Activated naive CD4-positive, alpha-beta T cell treated with anti-CD3 and anti-CD28 coated beads for 36 hours (primary cell): ENCODE results near the gene CDKN1B. TPM values are rescaled to one million over a fixed set of nuclear protein-coding genes. Genes with fewer than 3 reads are reported as not detected.
"Not testable (repeated sequence)": the region's sequence is repeated elsewhere in the genome, so short reads cannot be mapped to it uniquely, and the experiment has no call there.

Experiments used
- CTCF ChIA-PET: fragments of 350-600 bp; sonication (Branson Sonifier 250); formaldehyde crosslinking; loops from one replicate; lab custom pipeline; 2021; ENCODE audit warnings: antibody characterized with exemption; lab: Charles Lee
- DNase-seq: peaks from one replicate; pipeline ENCODE4 v3.0.0-alpha.2; 2020
- H3K27ac Mint-ChIP-seq: one replicate; pipeline ENCODE4 v1.8.0; 2021; ENCODE audit warnings: mild to moderate bottlenecking, mixed read lengths
- H3K27me3 Mint-ChIP-seq: one replicate; pipeline ENCODE4 v1.8.0; 2021; ENCODE audit warnings: low read depth, mixed read lengths
- H3K36me3 Mint-ChIP-seq: one replicate; pipeline ENCODE4 v1.8.0; 2021; ENCODE audit warnings: low read depth, mixed read lengths
- H3K4me1 Mint-ChIP-seq: one replicate; pipeline ENCODE4 v1.8.0; 2021; ENCODE audit warnings: low read depth, mixed read lengths
- H3K4me3 Mint-ChIP-seq: one replicate; pipeline ENCODE4 v1.8.0; 2021; ENCODE audit warnings: mild to moderate bottlenecking, moderate library complexity, mixed read lengths
- H3K9me3 Mint-ChIP-seq: one replicate; pipeline ENCODE4 v1.8.0; 2021; ENCODE audit warnings: mixed read lengths
- intact Hi-C: fragments of 100-400 bp; cut with micrococcal nuclease; formaldehyde crosslinking; loops from one replicate; pipeline ENCODE4 v1.15.1; 2023
- total RNA-seq, 2 experiments: library from RNA; stranded (reverse); gene quantifications; one replicate each; pipeline ENCODE4 v1.2.3, GENCODE V29; 2021

The CDKN1B gene
- total RNA-seq, 2 experiments from 2014 or later, result 35.9 to 39.1 TPM

DNA sequence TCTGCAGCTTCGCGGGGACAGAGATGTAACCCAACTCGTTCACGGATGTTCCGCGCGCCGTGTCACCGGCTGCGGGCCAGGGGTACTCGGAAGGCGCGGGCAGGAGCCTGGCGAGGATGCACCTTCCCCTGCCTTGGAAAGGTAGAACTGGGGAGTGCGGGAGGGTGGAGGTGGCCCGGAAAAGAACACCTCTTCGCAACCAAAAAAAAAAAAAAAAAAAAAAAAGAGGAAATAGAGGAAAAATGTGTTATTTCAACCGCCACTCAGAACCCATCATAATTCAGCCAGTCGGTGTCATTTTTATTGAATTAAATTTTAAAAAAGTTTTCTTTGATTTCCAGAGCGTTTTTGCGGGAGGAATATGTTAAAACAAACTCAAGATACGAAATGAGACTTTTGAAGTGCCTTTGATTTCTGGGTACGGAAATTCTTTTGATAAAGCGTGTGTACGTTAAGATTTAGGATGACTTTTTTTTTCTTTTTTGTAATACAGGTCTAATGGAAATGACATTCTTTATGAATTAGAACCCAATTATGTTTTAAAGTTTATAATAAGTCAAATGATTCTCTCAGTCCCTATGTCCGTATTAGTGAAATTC is 8.9 kb downstream of the CDKN1B start:
- no peaks in the 10 kb centered on the region for H3K9me3 Mint-ChIP-seq
- no peaks in the 10 kb centered on the region for H3K27me3 Mint-ChIP-seq
- H3K36me3 Mint-ChIP-seq, result peaks cover 37% of the 10 kb centered on the region
- no peak for DNase-seq
- intact Hi-C loops, result loop anchor here (1.0 to 2.0 kb wide), 14 partner anchors 9 to 1077 kb away; partner anchors contain the start of genes BORCS5, CDKN1B, DDX47 and EMP1
- H3K4me3 Mint-ChIP-seq, result peak overlapping the region; percentile 85
- H3K4me1 Mint-ChIP-seq, result peaks cover 43% of the 10 kb centered on the region
- H3K27ac Mint-ChIP-seq, result peak overlapping the region; percentile 98
- CTCF ChIA-PET, result interaction anchor here (0.6 to 2.6 kb wide), 3 partner anchors 11 to 727 kb away, joined by 3 to 31 read pairs (median 9); no protein-coding TSS in a partner anchor

DNA sequence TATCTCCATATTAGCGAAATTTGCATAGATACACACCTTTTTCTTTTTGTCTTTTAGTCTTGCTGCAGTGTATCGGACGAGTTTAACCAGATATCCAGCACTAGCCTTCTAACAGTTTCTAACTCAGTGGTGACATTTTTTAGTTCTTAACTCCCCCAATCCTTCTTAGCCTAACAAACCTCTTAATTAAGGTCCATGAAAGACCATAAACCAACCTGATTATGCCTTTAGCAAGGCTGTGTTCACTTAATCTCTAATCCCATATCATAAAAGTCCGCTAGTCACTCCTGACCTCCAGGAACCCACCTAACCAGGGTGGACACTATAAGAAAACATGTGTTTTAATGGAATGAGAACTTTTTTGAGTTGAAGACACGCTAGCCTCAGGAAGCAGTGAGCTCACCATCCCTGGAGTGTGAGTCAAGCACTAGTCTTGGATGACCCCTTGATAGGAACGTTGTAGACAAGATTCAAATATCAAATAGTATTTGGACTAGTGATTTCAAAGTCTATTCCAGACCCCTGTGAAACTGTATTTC is 9.5 kb downstream of the CDKN1B start:
- Mint-ChIP-seq H3K9me3 (no peaks in the 10 kb centered on the region), H3K27ac (peak overlapping the region; percentile 98), H3K4me1 (peaks cover 38% of the 10 kb centered on the region), H3K27me3 (no peaks in the 10 kb centered on the region), H3K36me3 (peaks cover 31% of the 10 kb centered on the region), H3K4me3 (peak overlapping the region; percentile 85)
- CTCF ChIA-PET, result interaction anchor here (0.6 to 2.6 kb wide), 4 partner anchors 10 to 1041 kb away, joined by 3 to 31 read pairs (median 6); no protein-coding TSS in a partner anchor
- DNase-seq, result no peak
- intact Hi-C loops, result loop anchor here (1.0 kb wide), 1 partner anchor 11 kb away; no protein-coding TSS in a partner anchor

DNA sequence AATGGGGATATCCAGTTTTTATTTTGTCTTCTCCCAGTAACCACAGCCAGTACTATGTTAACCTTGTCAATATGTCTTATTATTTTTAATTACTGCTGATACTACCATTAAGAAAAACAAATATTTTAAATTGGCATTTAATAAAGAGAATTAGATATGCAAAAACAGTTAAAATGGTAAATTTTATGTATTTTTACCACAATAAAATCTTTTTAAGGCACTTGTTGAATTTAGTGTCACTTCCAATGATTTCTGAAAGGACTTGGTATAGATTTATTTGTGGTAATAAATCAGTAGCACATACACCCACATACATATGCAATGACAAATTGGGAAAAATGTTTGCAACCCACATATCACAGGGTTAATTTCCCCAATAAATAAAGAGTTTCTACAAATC is 14.0 kb downstream of the CDKN1B start:
- CTCF ChIA-PET, result no interaction called here
- H3K27ac Mint-ChIP-seq, result no peak overlapping the region
- intact Hi-C loops, result no loop called here
- no peaks in the 10 kb centered on the region for H3K27me3 Mint-ChIP-seq
- no peak for DNase-seq
- no peak overlapping the region for H3K4me3 Mint-ChIP-seq
- peaks cover 37% of the 10 kb centered on the region for H3K4me1 Mint-ChIP-seq
- no peaks in the 10 kb centered on the region for H3K9me3 Mint-ChIP-seq
- H3K36me3 Mint-ChIP-seq, result peaks cover 19% of the 10 kb centered on the region

DNA sequence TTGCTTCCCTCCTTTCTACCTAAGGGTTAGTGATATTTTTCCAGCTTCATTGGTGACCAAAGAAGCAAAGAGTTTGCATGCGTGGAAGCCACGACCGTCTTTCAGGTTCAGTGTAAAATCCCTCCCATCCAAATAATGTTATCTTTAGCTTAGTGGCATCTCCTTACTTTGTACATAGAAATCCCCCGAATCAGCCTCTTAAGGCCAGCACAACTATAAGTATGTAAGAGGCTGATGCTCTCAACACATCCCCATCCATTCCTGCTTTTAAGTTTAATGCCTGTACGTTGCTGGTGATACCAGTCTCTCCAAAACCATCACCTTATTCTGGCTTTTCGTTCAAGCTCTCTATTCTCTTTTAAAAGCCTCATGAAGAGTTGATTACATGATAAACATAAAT is 14.6 kb downstream of the CDKN1B start:
- CTCF ChIA-PET, result interaction anchor here (0.6 kb wide), 2 partner anchors 11 to 130 kb away, joined by 3 to 5 read pairs; no protein-coding TSS in a partner anchor
- no peak overlapping the region for H3K27ac Mint-ChIP-seq

DNA sequence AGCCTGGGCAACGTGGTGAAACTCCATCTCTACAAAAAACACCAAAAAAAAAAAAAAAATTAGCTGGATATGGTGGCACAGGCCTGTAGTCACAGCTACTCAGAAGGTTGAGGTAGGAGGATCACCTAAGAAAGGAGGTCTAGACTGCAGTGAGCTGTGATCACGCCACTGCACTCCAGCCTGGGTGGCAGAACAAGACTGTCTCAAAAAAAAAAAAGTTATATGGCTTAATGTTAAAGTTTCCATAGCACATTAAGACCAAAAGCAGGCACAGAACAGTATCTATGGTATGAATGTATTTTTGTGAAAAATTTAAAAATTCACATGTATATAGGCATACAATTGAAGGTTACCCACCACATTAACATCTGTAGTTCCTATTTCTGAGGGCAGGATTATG is 15.9 kb downstream of the CDKN1B start:
- peaks cover 40% of the 10 kb centered on the region for H3K4me1 Mint-ChIP-seq
- CTCF ChIA-PET, result interaction anchor here (0.6 kb wide), 1 partner anchor 36 kb away, joined by 3 read pairs; no protein-coding TSS in a partner anchor
- no peak for DNase-seq
- H3K27me3 Mint-ChIP-seq, result no peaks in the 10 kb centered on the region
- H3K9me3 Mint-ChIP-seq, result no peaks in the 10 kb centered on the region
- peaks cover 8% of the 10 kb centered on the region for H3K36me3 Mint-ChIP-seq
- no peak overlapping the region for H3K4me3 Mint-ChIP-seq
- no peak overlapping the region for H3K27ac Mint-ChIP-seq
- intact Hi-C loops, result no loop called here

More for the DNA sequence above, 14.6 kb downstream of the CDKN1B start:
- no peaks in the 10 kb centered on the region for H3K9me3 Mint-ChIP-seq
- peaks cover 39% of the 10 kb centered on the region for H3K4me1 Mint-ChIP-seq
- intact Hi-C loops, result no loop called here
- H3K36me3 Mint-ChIP-seq, result peaks cover 13% of the 10 kb centered on the region
- no peak for DNase-seq
- no peak overlapping the region for H3K4me3 Mint-ChIP-seq
- no peaks in the 10 kb centered on the region for H3K27me3 Mint-ChIP-seq

DNA sequence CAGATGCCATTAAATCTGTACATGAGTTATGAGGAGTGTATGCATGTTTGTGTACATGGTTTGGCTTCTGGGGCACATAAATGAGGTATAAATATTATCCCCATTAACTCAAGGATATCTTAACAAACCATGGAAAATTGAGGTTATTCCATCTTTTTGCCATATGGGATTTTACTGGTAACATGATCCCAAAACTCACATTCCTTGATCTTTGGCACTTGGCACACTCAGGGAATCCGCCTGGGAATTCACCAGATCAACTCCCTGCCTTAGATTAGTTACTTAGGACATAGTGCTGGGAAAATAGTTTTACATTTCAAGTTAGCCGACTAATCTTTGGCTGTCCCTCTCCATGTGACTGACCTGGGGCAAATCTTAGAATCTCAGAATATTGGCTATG is 16.9 kb downstream of the CDKN1B start:
- Mint-ChIP-seq H3K4me3 (no peak overlapping the region), H3K27me3 (no peaks in the 10 kb centered on the region), H3K4me1 (peaks cover 31% of the 10 kb centered on the region), H3K27ac (no peak overlapping the region), H3K9me3 (no peaks in the 10 kb centered on the region), H3K36me3 (peaks cover 1% of the 10 kb centered on the region)
- CTCF ChIA-PET, result interaction anchor here (0.6 kb wide), 1 partner anchor 410 kb away, joined by 3 read pairs; no protein-coding TSS in a partner anchor
- intact Hi-C loops, result no loop called here
- DNase-seq, result no peak

DNA sequence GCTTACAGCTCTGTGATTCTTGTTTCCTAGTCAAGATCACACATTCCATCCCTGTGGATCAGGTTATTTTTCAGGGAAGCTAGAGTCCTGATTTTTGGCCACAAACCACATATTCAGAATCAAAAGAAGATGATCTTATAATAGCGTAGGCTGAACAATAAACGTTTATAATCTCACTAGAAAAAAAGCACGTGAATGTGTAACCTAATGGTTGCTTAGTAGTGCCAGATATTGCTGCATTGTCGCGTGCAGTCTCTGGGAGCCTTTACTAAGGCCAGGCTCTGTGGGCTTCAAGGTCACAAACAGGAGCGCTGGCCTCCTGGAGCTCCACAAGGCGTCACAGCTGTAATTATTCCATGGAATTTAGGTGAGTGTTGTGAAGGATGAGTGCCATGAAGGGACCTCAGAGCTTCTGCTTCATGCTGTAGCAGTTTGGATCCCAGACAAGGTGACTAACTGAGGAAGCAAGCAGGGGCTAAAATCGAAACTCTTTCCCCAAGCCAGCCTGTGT is 17.4 kb downstream of the CDKN1B start:
- CTCF ChIA-PET, result interaction anchor here (0.6 to 3.2 kb wide), 2 partner anchors 12 to 411 kb away, joined by 3 to 26 read pairs; no protein-coding TSS in a partner anchor
- no peak for DNase-seq
- Mint-ChIP-seq H3K4me1 (peaks cover 29% of the 10 kb centered on the region), H3K4me3 (no peak overlapping the region), H3K27me3 (no peaks in the 10 kb centered on the region), H3K27ac (no peak overlapping the region), H3K36me3 (peaks cover 1% of the 10 kb centered on the region), H3K9me3 (no peaks in the 10 kb centered on the region)
- intact Hi-C loops, result no loop called here

DNA sequence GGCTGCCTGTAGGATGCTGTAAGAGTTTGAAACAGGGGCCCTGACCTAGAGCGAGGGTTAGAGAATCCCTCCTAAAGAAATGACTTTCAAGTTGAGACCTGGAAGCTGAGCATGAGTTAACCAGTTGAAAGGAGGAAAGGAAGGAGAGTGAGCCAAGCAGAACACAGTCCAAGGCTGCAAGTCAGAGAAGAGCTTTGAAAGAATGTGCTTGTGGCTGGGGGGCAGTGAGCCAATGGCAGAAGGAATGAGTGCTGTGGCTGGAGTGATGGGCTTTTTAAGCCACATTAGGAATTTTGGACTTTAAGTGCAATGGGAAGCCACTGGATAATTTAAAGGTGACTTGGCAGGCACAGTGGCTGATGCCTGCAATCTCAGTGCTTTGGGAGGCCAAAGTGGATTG is 18.1 kb downstream of the CDKN1B start:
- intact Hi-C loops, result no loop called here
- DNase-seq, result no peak
- Mint-ChIP-seq H3K9me3 (no peaks in the 10 kb centered on the region), H3K36me3 (no peaks in the 10 kb centered on the region), H3K4me1 (peaks cover 23% of the 10 kb centered on the region), H3K27ac (no peak overlapping the region), H3K27me3 (no peaks in the 10 kb centered on the region), H3K4me3 (no peak overlapping the region)
- CTCF ChIA-PET, result interaction anchor here (0.6 to 3.2 kb wide), 6 partner anchors 8 to 358 kb away, joined by 3 to 31 read pairs (median 27); partner anchors contain the start of gene CDKN1B

DNA sequence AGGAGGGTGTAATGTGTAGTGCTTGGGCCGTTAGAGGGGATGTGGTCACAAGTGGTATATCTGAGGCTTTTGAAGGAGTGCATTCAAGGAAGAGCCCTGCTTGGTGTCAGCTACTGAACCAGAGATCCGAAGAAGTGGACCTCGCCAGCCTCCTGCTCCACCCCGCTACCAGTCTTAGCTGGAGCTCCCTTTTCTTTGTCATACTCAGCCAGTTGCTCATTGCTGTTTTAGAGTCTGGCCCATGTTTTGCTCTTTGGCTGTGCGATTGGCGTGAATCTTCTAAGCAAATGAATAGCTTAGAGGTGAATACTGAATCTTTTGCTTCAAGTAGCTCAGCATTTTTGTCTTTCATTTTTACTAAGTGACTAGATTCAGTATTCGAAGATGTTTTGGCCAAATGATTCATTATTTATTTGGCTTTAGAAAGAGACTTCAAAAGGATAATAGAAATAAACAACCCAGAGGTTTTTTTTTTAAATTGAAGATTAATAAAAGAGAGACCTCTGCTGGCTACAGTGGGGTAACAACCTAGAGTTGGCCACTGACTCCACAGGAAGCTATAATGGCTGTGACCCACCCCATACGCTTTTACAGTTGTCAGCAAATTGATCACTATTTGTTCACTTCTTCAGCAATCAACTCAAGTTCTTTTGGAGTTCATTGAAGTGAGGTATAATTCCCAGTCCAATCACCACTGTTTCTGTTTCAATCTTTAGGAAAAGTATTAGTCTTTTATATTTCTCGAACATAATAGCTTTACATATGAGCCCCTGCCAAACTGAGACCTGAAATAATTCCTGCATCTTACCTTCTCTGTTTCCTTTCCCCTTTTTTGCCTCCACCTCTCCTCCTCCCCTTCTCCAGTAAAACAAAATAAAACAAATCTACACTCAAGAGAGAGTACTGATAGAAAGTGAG is 19.9 kb downstream of the CDKN1B start:
- H3K27me3 Mint-ChIP-seq, result no peaks in the 10 kb centered on the region
- peaks cover 27% of the 10 kb centered on the region for H3K4me1 Mint-ChIP-seq
- H3K36me3 Mint-ChIP-seq, result peaks cover 2% of the 10 kb centered on the region
- intact Hi-C loops, result loop anchor here (1.0 kb wide), 4 partner anchors 11 to 361 kb away; no protein-coding TSS in a partner anchor
- no peaks in the 10 kb centered on the region for H3K9me3 Mint-ChIP-seq
- DNase-seq, result peak; percentile 55
- H3K27ac Mint-ChIP-seq, result peak overlapping the region; percentile 59
- peak overlapping the region; percentile 47 for H3K4me3 Mint-ChIP-seq
- CTCF ChIA-PET, result interaction anchor here (0.5 to 3.2 kb wide), 57 partner anchors 9 to 1089 kb away, joined by 3 to 31 read pairs (median 4); partner anchors contain the start of genes CDKN1B, DDX47 and GPRC5A

DNA sequence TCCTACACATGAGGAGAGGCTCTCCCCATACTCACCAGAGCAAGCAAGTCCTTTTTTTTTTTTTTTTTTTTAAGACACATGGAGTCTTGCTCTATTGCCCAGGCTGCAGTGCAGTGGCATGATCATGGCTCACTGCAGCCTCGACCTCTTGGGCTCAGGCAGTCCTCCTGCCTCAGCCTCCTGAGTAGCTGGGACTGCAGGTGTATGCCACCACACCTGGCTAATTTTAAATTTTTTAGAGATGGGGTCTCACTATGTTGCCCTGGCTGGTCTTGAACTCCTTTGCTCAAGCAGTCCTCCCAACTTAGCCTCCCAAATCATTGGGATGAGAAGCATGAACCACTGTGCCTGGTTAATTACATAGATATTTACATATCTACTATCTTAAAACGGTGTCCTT is 21.0 kb downstream of the CDKN1B start:
- CTCF ChIA-PET, result interaction anchor here (0.5 to 2.9 kb wide), 12 partner anchors 11 to 402 kb away, joined by 3 to 31 read pairs (median 4); partner anchors contain the start of gene CDKN1B
- H3K9me3 Mint-ChIP-seq, H3K4me3 Mint-ChIP-seq, H3K36me3 Mint-ChIP-seq, H3K27me3 Mint-ChIP-seq, DNase-seq, intact Hi-C loops, H3K27ac Mint-ChIP-seq: not testable (repeated sequence)
- H3K4me1 Mint-ChIP-seq, result peaks cover 26% of the 10 kb centered on the region

DNA sequence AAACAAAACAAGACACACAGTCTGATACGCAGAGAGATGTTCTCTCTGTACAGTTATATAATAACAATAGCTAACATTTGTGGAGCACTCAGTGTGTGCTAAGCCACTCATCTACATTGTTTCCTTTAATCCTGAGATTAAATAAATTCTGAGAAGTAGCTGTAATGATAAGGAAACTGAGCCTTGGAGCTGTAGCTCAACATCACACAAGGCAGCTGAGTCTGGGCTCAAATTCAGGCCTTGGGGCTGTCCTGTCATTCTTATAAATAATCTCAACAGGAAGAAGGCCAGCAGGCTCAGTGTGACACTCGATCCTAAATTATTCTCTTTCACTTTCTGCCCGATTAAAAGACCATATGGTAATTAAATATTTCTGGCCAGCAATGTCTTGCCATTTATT is 24.5 kb downstream of the CDKN1B start:
- Mint-ChIP-seq H3K9me3 (no peaks in the 10 kb centered on the region), H3K4me1 (peaks cover 16% of the 10 kb centered on the region), H3K36me3 (peaks cover 5% of the 10 kb centered on the region), H3K4me3 (no peak overlapping the region), H3K27ac (no peak overlapping the region), H3K27me3 (no peaks in the 10 kb centered on the region)
- intact Hi-C loops, result loop anchor here (5.0 kb wide), 1 partner anchor 614 kb away; no protein-coding TSS in a partner anchor
- no peak for DNase-seq
- CTCF ChIA-PET, result interaction anchor here (0.6 to 1.1 kb wide), 2 partner anchors 48 to 190 kb away, joined by 3 read pairs; no protein-coding TSS in a partner anchor
